NCI-H774 (cell line): Measurements from ENCODE around the gene NISCH.

Experiments used
- DNase-seq: peaks from one replicate; lab custom pipeline; 2025; lab: John Stamatoyannopoulos, UW

Gene NISCH

DNA sequence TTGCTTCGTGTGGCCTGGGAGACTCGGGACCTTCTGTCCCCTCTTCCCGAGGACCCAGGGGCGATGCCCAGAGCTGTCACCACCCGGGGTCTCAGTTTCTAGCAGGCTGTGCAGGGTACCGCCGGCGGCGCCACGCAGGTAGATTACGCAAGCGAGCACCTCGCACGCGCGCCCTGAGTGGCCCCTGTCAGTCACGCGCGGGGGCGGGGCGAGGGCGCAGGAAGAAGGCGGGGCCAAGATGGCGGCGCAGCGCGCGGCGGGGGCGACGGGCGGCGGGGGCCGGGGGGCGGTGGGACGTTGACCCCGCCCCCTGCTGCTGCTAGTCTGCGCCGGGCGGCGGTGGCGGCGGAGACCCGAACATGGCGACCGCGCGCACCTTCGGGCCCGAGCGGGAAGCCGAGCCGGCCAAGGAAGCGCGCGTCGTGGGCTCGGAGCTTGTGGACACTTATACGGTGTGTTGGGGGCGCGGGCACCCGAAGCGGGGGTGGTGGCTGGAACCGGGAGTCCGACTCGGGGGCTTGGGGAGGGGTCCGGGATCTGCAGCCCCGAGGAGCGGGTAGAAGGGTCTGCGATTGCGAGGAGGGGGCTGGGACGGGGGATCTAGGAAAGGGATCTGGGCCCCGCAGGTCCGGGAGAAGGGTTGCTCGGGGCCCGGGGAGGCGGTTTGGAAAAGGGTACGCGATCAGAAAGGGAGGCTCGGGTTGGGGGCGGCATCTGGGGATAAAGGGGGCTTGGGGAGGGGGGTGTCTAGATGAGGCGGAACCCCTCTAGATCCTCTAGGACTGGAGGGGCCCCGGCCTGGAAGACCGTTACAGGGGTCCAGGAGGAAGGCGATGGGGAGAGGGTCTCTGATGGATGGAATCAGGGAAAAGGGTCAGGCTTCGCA lies at the start of gene NISCH:
Gene NISCH, plus strand, starts transcription at position 322 of the 886 bp plus-strand sequence. Its CDS starts 38 bp downstream, at position 360.
- DNase-seq, result peak; percentile 68

DNA sequence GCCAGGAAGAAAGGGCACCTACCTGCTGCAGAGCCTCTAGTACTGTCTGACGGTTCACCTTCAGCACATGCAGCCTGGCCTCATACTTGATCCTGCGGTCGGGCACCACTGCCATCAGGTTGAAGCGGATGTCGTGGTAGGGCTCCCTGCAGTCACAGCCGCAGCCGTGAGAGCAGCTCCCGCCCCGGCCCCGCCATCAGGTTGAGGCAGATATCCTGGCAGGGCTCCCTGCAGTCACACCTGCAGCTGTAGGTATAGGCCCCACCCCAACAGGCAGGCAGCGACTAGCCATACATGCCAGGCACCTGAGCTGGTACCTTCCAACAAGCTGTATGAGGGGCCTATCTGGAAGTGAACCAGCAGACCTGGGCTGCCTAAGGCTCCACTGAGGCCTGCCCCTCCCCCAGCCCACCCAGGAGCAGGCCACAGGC lies 49.2 kb upstream of the NISCH start:
- no peak for DNase-seq

DNA sequence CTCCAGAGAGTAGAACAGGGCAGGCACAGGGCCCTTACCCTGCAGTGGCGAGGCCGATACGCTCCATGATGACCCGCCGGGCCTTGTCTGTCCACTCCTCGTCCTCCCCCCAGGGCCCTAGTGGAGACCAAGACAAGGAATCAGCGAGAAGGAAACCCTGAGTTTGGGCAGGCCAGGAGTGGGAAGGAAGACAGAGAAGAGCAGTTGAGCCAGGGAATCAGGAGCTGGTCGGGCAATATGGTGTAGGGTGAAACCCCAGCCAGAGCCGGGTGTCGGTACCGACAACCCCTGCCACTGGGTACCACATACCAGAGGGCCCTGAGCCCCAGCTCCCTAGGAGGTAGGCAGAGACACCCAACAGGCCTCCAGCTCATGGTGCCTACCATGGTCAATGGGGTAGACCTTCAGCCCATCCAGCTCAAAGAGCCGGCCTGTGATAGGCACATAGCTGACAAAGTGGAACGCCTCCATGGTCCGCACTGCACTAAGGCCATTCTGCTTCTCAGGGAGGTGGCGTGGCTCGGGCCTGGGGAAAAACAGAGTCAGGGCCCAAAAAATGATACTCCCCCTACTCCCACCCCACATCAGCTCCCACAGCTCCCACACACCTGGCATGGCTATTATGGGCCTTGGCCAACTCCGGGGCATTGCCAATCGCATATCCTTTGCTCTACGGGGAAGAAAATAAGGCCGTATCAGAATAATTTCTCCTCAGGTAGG lies 48.5 kb upstream of the NISCH start:
- no peak for DNase-seq

GRCh38 chr3:52407779-52408178 lies 47.6 kb upstream of the NISCH start:
- no peak for DNase-seq

- no peak for DNase-seq
Measured at GRCh38 chr3:52408466-52408865, 46.9 kb upstream of the NISCH start.

DNA sequence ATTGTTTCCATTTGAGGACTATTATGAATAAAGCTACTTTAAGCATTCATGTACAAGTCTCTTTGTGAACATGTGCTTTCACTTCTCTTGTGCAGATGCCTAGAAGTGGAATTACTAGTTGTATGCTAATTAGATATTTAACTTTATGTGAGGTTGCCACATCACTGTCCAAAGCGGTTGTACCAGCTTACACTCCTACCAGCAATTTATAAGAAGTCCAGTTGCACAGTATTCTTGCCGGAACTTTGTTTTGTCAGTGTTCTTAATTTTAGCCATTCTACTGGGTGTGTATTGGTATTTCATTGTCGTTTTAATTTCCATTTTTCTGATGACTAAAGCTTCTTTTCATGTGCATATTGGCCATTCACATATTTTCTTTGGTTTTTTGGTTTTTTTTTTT lies 39.6 kb upstream of the NISCH start:
- no peak for DNase-seq

DNA sequence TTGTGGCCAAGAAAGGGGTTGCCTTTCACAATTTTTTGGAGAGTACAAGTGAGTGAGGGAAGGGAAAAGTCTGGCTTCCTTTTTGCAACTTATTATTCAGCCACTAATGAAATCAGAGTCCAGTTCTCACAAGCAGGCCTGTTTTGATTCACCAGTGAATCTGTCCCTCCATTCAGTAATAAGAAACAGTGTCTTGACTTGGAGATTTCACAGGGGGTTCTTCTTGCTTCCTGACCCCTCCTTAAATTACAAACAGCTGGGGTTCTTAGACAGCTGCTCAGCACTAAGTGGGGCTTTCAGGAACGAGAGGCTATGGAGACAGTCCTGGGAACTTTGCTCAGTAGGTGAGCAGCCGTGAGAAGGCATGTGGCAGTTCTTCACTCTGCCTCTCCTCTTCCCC lies 35.0 kb upstream of the NISCH start:
- DNase-seq, result no peak

DNA sequence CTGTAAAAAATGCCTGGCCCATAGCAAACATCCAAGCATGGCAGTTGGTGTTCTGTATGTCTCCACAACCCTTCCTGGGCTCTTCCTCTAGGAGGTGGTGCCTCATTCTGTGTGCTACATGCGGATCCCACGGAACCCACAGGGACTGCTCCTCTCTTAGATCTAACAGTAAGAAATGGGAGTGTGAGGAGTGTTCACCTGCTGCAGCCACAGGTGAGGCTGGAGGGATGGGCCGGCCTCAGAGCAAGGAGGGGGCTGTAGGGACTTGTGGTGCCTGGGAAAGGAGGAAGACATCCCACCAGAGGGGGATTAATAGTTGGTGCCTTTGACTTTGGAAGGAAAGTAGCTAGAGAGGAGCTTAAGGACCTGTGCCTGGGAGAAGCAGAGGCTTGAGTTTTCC lies 32.7 kb upstream of the NISCH start:
- no peak for DNase-seq

- DNase-seq, result no peak
Measured at GRCh38 chr3:52423173-52423572, 32.2 kb upstream of the NISCH start.

DNA sequence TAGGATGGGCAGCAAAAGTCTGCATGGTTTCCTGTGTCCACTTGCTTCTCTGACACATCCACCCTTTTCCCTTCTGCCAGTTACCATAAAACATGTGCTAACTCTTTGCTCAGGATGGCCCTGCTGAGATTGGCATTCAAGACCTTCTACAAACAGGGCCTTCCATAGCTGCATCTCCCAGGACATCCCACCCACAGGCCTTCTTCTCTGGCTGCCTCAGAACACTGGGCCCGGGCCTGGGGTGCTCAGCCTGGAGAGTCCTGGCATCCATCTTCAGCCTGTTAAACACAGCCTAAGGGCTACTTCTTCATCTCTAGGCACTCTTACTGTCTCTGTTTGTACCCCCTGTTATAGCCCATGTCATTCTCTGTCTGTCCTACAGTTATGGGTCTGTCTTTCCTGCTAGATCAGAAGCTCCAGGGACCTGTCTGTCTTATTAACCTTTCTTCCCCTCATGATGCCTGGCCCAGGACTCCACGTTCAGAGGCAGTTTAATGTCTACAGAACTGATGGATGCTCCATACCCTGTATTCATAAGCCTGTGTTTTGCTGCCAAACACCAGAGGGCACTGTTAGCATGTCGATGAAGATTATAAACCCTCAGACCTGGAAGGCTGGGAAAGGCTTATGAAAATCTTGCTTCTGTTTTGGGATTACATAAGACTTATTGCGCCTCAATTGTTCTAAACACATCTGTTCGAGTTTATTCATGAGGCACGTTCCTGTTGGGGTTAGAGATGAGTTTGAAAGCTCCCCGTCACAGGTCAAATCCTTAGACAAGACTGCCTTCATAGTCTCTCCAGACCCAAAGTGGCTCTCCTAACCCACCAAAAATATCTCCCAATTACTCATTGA lies 27.0 kb upstream of the NISCH start:
- peak; percentile 22 for DNase-seq

DNA sequence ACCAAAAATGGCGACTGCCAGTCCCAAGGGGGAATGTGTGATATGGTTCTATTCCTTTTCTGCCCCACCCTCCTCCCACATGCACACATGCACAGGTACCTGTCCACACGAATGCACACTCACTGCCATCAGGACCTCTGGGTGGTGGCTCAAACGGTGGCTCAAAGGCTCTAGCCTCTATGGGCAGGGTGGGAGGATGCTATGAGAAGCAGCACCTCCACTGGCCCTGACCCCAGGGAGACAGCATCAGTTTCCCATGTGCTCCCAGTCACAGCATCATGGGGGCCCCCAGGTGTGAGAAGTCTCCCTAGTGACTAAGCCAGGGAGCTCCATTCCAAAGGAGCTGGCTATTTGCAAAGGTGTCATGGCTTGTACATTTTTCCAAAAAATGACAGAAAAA lies 26.4 kb upstream of the NISCH start:
- DNase-seq, result no peak

DNA sequence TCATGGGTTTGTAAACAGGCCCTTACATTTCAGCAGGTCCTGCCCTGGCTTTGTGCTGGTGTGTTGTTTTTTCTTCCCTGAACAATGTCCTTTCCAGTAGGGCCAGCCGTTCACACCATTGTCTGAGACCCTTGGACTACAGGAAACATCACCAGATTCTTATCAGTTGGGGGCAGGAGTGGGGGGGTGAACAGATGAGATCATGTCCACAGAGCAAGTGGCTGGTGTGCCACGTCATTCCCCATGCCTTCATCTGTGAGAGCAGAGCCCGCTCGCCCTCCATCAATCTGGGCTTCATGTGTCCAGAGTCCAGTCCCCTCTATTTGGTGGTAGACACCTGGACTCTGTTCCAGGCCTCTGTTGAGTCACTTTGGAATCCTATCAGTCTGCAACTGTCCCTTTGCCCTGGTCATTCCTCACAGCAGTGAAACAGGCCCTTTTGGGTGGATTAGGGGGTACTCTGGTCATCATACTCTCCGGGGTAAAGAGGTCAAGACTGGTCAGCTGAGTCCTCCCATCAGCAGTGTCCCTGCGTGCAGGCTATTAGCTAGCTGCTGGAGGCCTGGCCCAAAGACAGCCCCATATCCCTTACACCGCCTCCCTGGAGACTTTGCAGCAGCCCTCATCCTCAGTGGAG lies 25.5 kb upstream of the NISCH start:
- DNase-seq, result no peak

DNA sequence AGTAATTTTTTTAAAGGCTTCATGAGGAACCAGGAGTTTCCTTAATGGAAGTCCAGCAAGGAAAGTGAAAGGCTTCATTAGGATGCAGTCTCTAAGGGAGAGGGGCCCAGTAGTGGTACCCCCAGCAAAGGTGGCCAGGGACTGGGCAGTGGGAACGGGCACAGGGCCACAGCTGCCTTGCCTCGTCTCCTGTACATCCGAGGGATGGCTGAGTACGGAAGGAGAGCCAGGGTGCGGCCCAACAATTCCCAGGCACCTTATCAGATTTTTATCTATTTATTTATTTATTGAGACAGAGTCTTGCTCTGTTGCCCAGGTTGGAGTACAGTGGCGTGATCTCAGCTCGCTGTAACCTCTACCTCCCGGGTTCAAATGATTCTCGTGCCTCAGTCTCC lies 25.0 kb upstream of the NISCH start:
- no peak for DNase-seq

DNA sequence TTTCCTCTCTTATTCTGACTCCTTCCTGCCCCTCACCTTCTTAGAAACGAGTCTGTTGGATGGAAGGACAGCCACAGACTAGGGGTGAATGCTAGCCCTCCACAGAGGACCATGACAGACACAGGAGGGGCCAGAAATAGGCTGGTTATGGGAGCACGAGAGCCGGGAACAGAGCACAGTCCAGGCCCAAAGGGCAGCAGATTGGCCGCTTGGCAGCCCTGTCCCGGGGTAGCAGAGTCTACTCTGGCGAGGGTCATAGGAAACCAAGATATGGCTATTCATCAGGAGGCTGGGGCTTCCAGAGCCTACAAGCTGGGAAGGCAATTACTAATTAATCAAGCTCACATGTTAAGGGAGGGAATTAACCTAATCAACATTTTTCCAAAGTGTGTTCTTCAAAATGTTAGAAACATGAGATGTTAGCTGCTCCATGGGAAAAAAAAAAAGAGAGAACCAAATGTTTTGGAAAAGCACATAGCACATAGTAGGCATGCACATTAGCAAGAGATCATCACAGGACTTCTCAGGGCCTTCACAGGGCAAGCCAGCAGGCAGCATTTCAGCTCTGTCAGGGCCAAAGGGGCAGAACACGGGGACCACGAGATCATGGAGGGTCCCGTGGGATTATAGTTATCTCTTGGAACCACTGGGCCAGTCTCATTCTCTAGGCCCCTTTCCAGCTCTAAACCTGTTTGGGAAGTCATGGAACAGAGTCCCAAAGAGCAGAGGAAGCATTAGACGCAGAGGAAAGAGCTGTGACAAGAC lies 23.8 kb upstream of the NISCH start:
- DNase-seq, result no peak

DNA sequence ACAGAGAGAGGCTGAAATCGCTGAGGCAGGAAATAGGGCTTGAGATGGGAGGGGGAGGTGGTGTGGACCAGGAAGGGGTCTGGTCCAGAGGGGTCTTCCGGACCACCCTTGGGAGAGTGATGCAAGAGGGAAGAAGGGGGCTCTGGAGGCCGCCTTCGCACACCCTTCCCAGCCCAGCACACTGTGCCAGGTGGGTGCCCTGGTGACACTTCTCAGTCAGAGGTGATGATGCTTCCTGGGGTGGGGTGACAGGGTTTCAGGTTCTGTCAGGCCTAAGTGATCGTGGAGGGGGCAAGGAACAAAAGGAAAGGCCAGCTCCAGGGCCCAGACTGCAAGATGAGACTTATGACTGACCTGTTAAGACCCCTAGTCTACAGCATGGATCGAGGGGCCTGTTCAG lies 23.2 kb upstream of the NISCH start:
- DNase-seq, result no peak

GRCh38 chr3:52432691-52433141 lies 22.7 kb upstream of the NISCH start:
- DNase-seq, result no peak

GRCh38 chr3:52433328-52433995 lies 21.9 kb upstream of the NISCH start:
- no peak for DNase-seq

DNA sequence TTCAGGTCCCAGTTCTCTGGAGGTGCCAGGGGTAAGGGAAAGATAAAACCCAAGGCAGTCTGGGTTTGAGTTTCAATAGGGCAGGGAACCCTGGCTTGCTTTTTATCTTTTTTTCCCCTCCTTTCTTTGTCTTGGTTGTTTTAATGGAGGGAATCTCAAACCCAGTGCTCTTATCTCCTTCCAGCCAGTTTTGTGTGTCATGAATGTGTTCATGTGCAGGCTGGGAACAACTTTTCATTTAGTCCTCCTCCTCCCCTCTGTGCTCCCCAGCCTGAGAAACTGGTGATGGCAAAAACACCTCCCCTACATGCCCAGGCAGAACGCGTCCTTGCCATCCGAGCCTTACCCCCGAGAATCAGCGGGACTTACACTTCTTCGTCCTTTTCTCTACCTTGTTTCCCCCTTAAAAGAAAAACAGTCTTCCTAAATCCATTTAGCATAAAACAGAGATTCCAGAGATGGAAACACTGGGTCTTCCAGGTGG lies 21.4 kb upstream of the NISCH start:
- no peak for DNase-seq

DNA sequence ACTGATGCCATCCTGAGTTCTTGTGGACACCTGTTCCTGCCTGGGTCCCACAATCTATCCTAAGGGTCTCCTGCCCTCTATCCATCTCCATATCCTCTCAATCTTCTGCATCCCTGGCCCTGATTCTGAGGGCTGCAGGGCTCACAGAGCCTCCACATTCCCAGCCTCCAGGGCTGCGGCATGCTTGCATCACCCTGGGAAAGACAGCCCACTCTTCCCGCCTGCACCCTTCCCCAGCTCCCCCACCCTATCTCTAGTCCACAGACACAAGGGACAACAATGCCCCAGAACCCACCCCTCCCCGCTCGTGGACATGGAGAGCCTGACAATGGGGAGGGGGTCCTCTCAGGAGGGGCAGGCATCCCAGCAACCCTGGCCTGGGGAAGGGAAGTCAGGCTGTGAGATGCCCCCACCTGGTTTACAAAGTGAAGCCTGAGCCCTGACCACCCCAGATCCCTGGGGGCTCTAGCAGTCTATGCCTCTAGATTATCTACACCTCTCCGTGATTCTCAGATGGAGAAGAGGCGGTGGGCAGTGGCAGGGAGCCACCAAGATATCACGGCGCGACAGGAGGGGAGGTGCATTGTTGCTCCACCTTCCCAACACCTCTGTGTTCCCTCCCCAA lies 20.8 kb upstream of the NISCH start:
- no peak for DNase-seq
